A673 (cell line): ENCODE data around the gene ABHD10.

Experiments used
- EZH2 ChIP-seq: fragments of 200-600 bp; sonication (generic); IDR thresholded peaks from 2 replicates; pipeline ENCODE4 v1.6.1; 2017; ENCODE audit warnings: borderline replicate concordance, low read depth, mild to moderate bottlenecking, mixed read lengths, antibody characterized with exemption, low read length; ENCODE audit not compliant: poor library complexity, severe bottlenecking
- TF ChIP-seq, protein P1 (sequence below): fragments of 300-800, 200-600 bp; sonication (generic); conservative IDR thresholded peaks from 2 replicates; pipeline ENCODE4 v1.5.1; 2017; ENCODE audit warnings: low read depth, mild to moderate bottlenecking, antibody characterized with exemption, low read length, moderate library complexity, mixed read lengths

DNA sequence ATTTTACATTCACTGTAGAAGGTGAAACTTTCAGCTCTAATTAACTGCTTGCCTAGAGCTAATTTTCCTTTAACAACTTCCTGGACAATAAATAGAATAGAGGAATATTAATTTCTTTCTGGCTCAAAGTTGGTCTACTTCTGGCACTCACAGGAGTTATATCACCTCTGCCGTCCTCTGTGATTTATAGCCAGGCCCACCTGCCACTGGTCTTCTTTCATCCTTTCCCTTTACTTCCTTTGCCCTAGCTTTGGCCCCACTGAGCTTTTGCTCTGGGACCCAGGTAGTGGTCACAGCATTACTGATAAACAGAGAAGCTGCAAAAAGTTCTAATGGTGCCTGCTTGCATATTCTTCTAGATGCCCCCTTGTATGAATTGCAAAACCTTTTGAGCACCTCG lies 49.3 kb upstream of the ABHD10 start:
- TF ChIP-seq, protein P1, sequence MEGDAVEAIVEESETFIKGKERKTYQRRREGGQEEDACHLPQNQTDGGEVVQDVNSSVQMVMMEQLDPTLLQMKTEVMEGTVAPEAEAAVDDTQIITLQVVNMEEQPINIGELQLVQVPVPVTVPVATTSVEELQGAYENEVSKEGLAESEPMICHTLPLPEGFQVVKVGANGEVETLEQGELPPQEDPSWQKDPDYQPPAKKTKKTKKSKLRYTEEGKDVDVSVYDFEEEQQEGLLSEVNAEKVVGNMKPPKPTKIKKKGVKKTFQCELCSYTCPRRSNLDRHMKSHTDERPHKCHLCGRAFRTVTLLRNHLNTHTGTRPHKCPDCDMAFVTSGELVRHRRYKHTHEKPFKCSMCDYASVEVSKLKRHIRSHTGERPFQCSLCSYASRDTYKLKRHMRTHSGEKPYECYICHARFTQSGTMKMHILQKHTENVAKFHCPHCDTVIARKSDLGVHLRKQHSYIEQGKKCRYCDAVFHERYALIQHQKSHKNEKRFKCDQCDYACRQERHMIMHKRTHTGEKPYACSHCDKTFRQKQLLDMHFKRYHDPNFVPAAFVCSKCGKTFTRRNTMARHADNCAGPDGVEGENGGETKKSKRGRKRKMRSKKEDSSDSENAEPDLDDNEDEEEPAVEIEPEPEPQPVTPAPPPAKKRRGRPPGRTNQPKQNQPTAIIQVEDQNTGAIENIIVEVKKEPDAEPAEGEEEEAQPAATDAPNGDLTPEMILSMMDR, result no peak
- TF ChIP-seq EZH2, result no peak
